AG04449 (cell line): Measurements from ENCODE around the gene CKAP2L.

Experiments
- CTCF ChIA-PET: fragments of 350-600 bp; formaldehyde crosslinking; extraction: SDS; loops from one replicate; lab custom pipeline; 2021; ENCODE audit warnings: antibody characterized with exemption; lab: Yijun Ruan, JAX
- POLR2A ChIA-PET: fragments of 400-600, 350-600 bp; formaldehyde crosslinking; extraction: SDS; loops from one replicate; lab custom pipeline; 2020; ENCODE audit warnings: antibody characterized with exemption, inconsistent platforms; lab: Yijun Ruan, JAX
- DNase-seq: peaks from one replicate; pipeline ENCODE4 v3.0.0-alpha.2; 2010; ENCODE audit warnings: low read depth, low spot score
- H3K4me3 ChIP-seq: 2 replicates; pipeline ENCODE4 v1.5.1; 2011; ENCODE audit warnings: low read depth, mild to moderate bottlenecking, control low read depth, low read length
- TF ChIP-seq, protein P1 (sequence below): IDR thresholded peaks from one replicate; pipeline ENCODE4 v1.5.1; 2011; ENCODE audit warnings: mild to moderate bottlenecking, moderate library complexity, low read length, control low read depth, inconsistent platforms; ENCODE audit not compliant: insufficient read depth; ENCODE audit errors: missing control alignments

Gene CKAP2L

DNA sequence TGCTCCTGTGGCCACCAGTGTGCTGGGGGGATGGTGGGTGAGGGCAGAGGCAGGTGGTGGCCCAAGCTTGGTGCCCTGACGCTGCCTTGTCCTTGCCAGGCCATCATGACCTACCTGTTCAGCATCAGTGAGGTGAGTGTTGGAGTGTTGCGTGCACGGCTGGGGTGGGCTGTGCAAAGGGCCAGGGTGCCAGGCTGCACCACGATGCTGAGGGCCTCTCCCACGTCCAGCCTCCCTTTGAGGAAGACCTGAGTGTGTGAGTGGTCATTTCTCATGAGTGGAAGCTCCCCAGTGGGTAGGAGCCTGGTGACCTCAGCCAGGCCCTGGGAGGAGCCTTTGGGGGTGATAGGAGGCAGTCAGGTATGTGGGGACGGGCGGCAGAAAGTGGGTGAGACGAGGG is 40.4 kb downstream of the CKAP2L start:
- CTCF ChIA-PET: interaction anchor here (1.3 to 14.5 kb wide), 10 partner anchors 10 to 143 kb away, joined by 3 to 410 read pairs (median 27); partner anchors contain the start of gene CHCHD5
- H3K4me3 ChIP-seq: no peak overlapping the region
- no peak for DNase-seq
- POLR2A ChIA-PET: interaction anchor here (3.5 kb wide), 1 partner anchor 98 kb away, joined by 14 read pairs; no protein-coding TSS in a partner anchor
- TF ChIP-seq, protein P1, sequence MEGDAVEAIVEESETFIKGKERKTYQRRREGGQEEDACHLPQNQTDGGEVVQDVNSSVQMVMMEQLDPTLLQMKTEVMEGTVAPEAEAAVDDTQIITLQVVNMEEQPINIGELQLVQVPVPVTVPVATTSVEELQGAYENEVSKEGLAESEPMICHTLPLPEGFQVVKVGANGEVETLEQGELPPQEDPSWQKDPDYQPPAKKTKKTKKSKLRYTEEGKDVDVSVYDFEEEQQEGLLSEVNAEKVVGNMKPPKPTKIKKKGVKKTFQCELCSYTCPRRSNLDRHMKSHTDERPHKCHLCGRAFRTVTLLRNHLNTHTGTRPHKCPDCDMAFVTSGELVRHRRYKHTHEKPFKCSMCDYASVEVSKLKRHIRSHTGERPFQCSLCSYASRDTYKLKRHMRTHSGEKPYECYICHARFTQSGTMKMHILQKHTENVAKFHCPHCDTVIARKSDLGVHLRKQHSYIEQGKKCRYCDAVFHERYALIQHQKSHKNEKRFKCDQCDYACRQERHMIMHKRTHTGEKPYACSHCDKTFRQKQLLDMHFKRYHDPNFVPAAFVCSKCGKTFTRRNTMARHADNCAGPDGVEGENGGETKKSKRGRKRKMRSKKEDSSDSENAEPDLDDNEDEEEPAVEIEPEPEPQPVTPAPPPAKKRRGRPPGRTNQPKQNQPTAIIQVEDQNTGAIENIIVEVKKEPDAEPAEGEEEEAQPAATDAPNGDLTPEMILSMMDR: no peak

DNA sequence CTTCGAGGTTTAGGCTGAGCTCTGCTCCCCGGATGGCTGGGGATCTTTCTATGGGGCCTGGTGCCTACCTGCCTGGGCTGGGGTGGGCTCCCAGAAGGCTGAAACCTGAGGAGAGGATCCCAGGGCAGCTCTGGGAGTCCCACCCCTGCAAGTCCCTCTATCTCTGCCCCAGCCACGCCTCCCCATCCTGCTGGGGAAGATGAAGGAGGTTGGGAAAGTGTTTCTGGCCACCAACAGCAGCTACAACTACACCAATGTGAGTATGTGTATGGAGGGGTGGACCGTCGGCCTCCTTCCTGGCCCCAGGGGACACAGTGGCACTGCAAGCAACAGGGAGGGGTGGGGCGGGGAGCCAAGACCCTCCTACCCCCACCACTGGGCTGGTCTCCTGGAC is 40.9 kb downstream of the CKAP2L start:
- TF ChIP-seq, protein P1: no peak
- ChIA-PET POLR2A (no interaction called here), CTCF (interaction anchor here (1.5 to 14.5 kb wide), 5 partner anchors 14 to 124 kb away, joined by 3 to 410 read pairs (median 51); no protein-coding TSS in a partner anchor)
- no peak overlapping the region for H3K4me3 ChIP-seq
- no peak for DNase-seq

DNA sequence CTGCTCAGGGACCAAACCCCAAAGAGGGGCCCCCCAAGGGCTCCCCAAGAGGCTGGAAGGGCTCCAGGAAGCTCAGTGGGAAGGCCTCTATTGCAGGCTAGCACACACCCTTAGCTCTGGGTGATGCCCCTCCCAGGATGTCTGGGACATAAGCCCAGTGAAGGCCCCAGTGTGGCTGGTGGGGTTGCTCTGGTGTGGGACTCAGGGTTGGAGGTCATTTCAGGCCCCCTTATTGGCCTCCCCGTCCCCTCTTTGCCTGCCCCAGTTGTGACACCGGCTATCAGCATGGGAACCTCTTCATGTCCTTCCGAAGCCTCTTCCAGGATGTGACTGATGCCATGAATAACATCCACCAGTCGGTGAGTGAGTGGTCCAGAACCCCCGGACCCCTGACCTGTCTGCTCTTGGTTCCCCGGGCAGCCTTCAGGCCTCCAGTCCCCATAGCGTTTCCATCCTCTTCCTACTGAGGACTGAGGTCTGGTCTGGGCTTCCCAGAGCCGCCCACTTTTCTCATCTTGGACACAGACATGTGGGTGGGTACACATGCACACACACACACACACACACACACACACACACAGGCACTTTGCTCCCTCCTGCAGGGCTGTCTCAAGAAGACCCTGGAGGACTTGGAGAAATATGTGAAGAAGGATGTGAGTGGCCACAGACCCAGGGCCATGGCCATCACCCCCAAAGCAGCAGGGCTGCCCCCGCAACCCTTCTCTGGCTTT is 41.4 kb downstream of the CKAP2L start:
- no peak for DNase-seq
- ChIA-PET POLR2A (no interaction called here), CTCF (interaction anchor here (10.9 to 14.5 kb wide), 2 partner anchors 97 to 123 kb away, joined by 206 to 410 read pairs; no protein-coding TSS in a partner anchor)
- no peak overlapping the region for H3K4me3 ChIP-seq
- TF ChIP-seq, protein P1: no peak

DNA sequence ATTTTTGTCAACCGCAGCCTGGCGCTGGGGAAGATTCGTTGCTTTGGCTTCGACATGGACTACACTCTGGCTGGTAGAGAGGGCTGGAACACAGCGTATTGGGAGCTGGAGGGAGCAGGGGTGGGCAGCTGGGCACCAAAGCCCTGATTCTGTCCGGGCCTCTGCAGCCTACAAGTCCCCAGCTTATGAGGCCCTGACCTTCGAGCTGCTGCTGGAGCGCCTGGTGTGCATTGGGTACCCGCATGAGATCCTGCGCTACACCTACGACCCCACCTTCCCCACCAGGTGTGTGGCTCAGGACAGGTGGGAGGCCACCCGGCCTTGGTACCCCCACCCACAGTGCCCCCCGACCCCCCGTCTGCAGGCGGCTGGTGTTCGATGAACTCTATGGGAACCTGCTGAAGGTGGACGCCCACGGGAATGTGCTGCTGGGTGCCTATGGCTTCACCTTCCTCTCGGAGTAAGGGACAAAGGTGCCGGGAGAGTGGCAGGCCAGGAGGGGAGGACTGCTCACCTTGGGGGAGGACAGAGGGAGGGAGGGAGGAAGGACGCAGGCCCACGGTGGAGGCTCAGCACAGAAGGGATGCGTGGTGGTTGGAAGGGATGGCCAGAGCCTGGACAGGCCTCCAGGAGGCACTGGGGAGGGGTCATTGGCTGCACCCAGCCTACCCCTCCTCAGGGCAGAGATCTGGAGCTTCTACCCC is 42.4 kb downstream of the CKAP2L start:
- DNase-seq: no peak
- TF ChIP-seq, protein P1: no peak
- ChIA-PET CTCF (interaction anchor here (10.9 to 14.5 kb wide), 2 partner anchors 96 to 122 kb away, joined by 206 to 410 read pairs; no protein-coding TSS in a partner anchor), POLR2A (no interaction called here)
- no peak overlapping the region for H3K4me3 ChIP-seq

DNA sequence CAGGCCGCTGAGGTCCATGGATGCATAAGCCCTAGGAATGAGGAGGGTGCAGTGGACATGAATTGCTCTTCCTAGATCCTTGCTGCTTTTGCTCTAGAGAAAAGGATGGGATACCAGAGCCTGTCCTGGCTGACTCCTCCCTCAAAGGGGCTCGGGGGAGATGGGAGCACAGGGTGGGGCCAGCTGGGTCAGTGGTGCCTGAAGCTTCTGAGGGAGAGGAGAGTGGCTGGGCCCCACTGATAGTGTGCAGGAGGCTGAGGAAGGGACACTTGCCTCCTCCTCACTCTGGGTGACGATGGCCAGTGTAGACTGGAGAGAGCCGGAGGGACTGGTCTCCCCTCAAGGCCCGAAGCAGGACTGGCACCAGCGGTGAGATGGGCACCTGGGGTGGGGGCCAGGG is 43.6 kb downstream of the CKAP2L start, which contains the start of gene NT5DC4:
Gene NT5DC4, plus strand, starts transcription at position 236 of the 400 bp plus-strand sequence. Its CDS starts 60 bp downstream, at position 296.
- TF ChIP-seq, protein P1: no peak
- CTCF ChIA-PET: interaction anchor here (1.7 to 14.5 kb wide), 2 partner anchors 94 to 121 kb away, joined by 5 to 410 read pairs; no protein-coding TSS in a partner anchor
- no peak within 1 kb of the TSS for H3K4me3 ChIP-seq
- no peak for DNase-seq
- POLR2A ChIA-PET: no interaction called here
